SU-DHL-6 (cell line): Measurements from ENCODE around the gene TOR1A.

Experiments used
- H2AFZ ChIP-seq: fragments of 200-600 bp; sonication (generic); 2 replicates; pipeline ENCODE4 v1.6.1; 2014; ENCODE audit warnings: low read depth, mild to moderate bottlenecking, moderate library complexity, mixed read lengths, antibody characterized with exemption, low read length; ENCODE audit not compliant: severe bottlenecking
- H3F3A ChIP-seq: fragments of 200-600 bp; shearing (Covaris generic); 2 replicates; pipeline ENCODE4 v1.6.0; 2016; ENCODE audit warnings: antibody characterized with exemption, mild to moderate bottlenecking; ENCODE audit not compliant: insufficient read depth
- H3K27ac ChIP-seq: fragments of 200-600 bp; sonication (generic); 2 replicates; pipeline ENCODE4 v1.5.1; 2016; ENCODE audit warnings: low read depth, mild to moderate bottlenecking, low read length, moderate library complexity, mixed read lengths
- H3K27me3 ChIP-seq: fragments of 200-600 bp; sonication (generic), shearing (Covaris generic); 2 replicates; pipeline ENCODE4 v1.6.0; 2014; ENCODE audit warnings: mild to moderate bottlenecking, low read length
- H3K36me3 ChIP-seq: fragments of 200-600 bp; sonication (generic); 2 replicates; pipeline ENCODE4 v1.6.1; 2014; ENCODE audit warnings: mild to moderate bottlenecking, low read length, mixed read lengths
- H3K4me2 ChIP-seq: fragments of 300-600, 200-600 bp; shearing (Covaris generic), sonication (generic); 2 replicates; pipeline ENCODE4 v1.6.0; 2014; ENCODE audit warnings: low read length, low read depth, mild to moderate bottlenecking; ENCODE audit not compliant: poor library complexity, severe bottlenecking
- H3K4me3 ChIP-seq: fragments of 200-600 bp; sonication (generic); 2 replicates; pipeline ENCODE4 v1.5.1; 2014; ENCODE audit warnings: antibody characterized with exemption, low read length, mild to moderate bottlenecking, mixed read lengths; ENCODE audit not compliant: insufficient read depth, poor library complexity, severe bottlenecking
- H3K79me2 ChIP-seq: fragments of 200-600 bp; sonication (generic); 2 replicates; pipeline ENCODE4 v1.6.1; 2014; ENCODE audit warnings: mild to moderate bottlenecking, low read length, moderate library complexity; ENCODE audit not compliant: insufficient read depth
- H3K9ac ChIP-seq: fragments of 200-600 bp; sonication (generic); 2 replicates; pipeline ENCODE4 v1.7.0; 2014; ENCODE audit warnings: mild to moderate bottlenecking, low read length
- H3K9me2 ChIP-seq: fragments of 200-600 bp; sonication (generic); replicated peaks from 2 replicates; pipeline ENCODE4 v1.6.1; 2014; ENCODE audit warnings: low read length; ENCODE audit not compliant: insufficient read depth
- H3K9me3 ChIP-seq: fragments of 200-600 bp; sonication (generic); 2 replicates; pipeline ENCODE4 v1.6.1; 2014; ENCODE audit warnings: low read length, mixed read lengths; ENCODE audit not compliant: insufficient read depth
- H4K20me1 ChIP-seq: fragments of 200-600 bp; sonication (generic); 2 replicates; pipeline ENCODE4 v1.6.1; 2014; ENCODE audit warnings: low read depth, mild to moderate bottlenecking, antibody characterized with exemption, low read length, moderate library complexity, mixed read lengths
- EZH2phosphoT487 ChIP-seq: fragments of 200-600 bp; sonication (generic), shearing (Covaris generic); conservative IDR thresholded peaks from 2 replicates; pipeline ENCODE4 v1.6.1; 2018; ENCODE audit warnings: mild to moderate bottlenecking, antibody characterized with exemption, low read length, moderate library complexity, mixed read lengths
- TF ChIP-seq, protein P1 (sequence below): fragments of 200-600 bp; sonication (generic); IDR thresholded peaks from one replicate; pipeline ENCODE4 v1.5.1; 2017; ENCODE audit warnings: antibody characterized with exemption, mild to moderate bottlenecking, low read length, moderate library complexity; ENCODE audit not compliant: insufficient read depth, poor library complexity, severe bottlenecking

The TOR1A gene

DNA sequence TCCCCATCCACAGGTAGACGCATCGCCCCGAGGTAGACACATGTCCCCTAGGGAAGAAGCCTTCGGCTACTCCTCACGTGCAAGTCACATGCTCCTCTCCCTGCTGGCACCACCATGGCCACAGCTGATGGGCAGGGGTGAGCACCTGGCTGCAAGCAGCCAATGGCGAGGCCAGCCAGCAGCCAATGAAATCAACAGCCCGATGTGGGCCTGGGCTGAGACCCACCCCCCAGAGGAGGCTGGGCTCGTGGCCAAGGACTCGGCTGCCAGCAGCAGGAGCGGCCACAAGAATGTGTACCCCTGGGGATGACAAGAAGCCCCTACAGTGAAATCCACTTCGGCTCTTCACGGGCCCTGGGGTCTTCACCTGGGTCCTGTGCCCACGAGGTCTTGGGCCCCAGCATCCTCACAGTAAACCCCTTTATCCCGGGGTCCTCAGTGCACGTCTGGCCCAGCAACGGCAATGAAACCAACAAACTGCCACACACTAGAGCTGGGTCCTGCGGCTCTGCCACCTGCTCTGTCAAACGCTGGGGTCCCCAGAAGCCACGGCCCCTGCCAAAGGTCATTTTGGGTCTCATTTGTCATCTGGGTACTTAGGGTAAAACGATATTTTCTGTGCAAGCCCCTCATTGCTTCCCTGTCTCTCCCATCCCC, 49.0 kb downstream of the TOR1A start:
- H3K9ac ChIP-seq: no peak overlapping the region
- no peak overlapping the region for H3K4me3 ChIP-seq
- H3K36me3 ChIP-seq: no peaks in the 10 kb centered on the region
- H3K27me3 ChIP-seq: no peaks in the 10 kb centered on the region
- no peaks in the 10 kb centered on the region for H3K9me2 ChIP-seq
- H3K4me2 ChIP-seq: no peak overlapping the region
- H3F3A ChIP-seq: no peaks in the 10 kb centered on the region
- H3K79me2 ChIP-seq: no peaks in the 10 kb centered on the region
- TF ChIP-seq, protein P1, sequence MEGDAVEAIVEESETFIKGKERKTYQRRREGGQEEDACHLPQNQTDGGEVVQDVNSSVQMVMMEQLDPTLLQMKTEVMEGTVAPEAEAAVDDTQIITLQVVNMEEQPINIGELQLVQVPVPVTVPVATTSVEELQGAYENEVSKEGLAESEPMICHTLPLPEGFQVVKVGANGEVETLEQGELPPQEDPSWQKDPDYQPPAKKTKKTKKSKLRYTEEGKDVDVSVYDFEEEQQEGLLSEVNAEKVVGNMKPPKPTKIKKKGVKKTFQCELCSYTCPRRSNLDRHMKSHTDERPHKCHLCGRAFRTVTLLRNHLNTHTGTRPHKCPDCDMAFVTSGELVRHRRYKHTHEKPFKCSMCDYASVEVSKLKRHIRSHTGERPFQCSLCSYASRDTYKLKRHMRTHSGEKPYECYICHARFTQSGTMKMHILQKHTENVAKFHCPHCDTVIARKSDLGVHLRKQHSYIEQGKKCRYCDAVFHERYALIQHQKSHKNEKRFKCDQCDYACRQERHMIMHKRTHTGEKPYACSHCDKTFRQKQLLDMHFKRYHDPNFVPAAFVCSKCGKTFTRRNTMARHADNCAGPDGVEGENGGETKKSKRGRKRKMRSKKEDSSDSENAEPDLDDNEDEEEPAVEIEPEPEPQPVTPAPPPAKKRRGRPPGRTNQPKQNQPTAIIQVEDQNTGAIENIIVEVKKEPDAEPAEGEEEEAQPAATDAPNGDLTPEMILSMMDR: no peak
- TF ChIP-seq EZH2phosphoT487: no peak
- H3K9me3 ChIP-seq: no peaks in the 10 kb centered on the region
- H2AFZ ChIP-seq: no peak overlapping the region
- no peak overlapping the region for H3K27ac ChIP-seq
- no peaks in the 10 kb centered on the region for H4K20me1 ChIP-seq

DNA sequence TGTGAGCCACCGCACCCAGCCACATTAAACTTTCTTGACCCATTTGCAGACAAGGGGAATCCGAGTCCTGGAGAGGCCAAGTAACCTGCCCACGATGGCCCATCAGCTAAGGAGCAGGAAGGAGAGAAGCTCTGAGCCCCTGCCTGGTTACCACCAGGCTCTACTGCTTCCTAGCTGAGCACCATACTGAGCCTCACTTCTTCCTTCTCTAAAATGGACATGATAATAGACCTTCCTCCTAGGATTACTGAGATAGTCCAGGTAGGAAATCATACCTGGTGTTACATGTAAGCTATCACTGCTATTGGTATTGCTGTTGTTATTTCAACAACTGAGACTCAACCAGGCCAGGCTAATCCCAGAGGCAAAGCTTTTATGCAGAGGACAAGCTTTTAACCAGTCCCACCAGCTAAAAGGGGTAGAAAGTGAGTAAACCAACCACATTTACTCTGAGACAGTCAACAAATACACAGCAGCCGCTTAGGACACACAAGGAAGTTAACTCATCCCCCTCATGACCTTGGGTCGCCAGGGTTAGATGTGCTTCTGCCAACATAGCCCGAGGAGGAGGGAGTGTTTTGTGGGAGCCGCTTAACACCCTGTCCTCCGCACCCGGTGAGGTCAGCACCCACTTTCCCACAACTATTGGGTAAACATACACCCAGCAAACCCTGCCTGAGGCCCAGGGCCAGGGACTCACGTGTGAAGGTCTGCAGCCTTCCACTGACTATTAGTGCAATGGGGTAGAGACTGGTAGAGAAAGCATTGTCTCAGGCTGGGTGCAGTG, 50.5 kb downstream of the TOR1A start:
- Histone ChIP-seq H3K4me3 (no peak overlapping the region), H3K9me3 (no peaks in the 10 kb centered on the region), H3K9ac (no peak overlapping the region), H3K79me2 (no peaks in the 10 kb centered on the region), H3F3A (no peaks in the 10 kb centered on the region), H4K20me1 (no peaks in the 10 kb centered on the region), H3K36me3 (no peaks in the 10 kb centered on the region), H3K4me2 (no peak overlapping the region), H3K27me3 (no peaks in the 10 kb centered on the region), H2AFZ (no peak overlapping the region), H3K27ac (no peak overlapping the region), H3K9me2 (no peaks in the 10 kb centered on the region)
- no peak for TF ChIP-seq EZH2phosphoT487
- TF ChIP-seq, protein P1: no peak

DNA sequence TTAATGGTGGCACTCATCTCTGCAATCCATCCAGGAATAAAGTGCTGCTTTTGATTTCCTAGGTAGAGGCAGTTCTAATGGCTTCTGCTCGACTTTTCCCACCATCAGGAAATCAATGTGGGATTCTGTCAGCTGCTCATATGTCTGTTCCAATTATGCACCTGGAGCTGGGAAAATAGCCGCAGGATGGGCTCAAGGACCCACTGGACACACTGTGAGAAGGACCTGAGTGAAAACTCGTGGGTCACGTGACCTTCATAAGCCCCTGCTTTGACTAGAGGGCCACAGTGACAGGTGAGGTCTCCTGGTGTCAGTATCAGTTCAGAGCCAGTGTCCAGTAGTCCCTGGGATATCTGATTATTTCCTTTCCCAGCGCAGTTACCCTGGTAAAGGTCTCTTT, 53.2 kb downstream of the TOR1A start:
- TF ChIP-seq EZH2phosphoT487: no peak
- TF ChIP-seq, protein P1: no peak
- no peaks in the 10 kb centered on the region for H3F3A ChIP-seq
- no peak overlapping the region for H3K4me3 ChIP-seq
- H2AFZ ChIP-seq: no peak overlapping the region
- no peaks in the 10 kb centered on the region for H3K9me2 ChIP-seq
- H3K79me2 ChIP-seq: no peaks in the 10 kb centered on the region
- no peak overlapping the region for H3K4me2 ChIP-seq
- no peaks in the 10 kb centered on the region for H3K27me3 ChIP-seq
- H3K36me3 ChIP-seq: no peaks in the 10 kb centered on the region
- H4K20me1 ChIP-seq: no peaks in the 10 kb centered on the region
- no peak overlapping the region for H3K27ac ChIP-seq
- no peaks in the 10 kb centered on the region for H3K9me3 ChIP-seq
- no peak overlapping the region for H3K9ac ChIP-seq
